Right ventricle myocardium superior (tissue), 1 donor: Measurements from ENCODE around the gene HBG2. TPM values are rescaled to one million over a fixed set of nuclear protein-coding genes. Genes with fewer than 3 reads are reported as not detected.

Experiments
- ATAC-seq: fragments of 200-7000 bp; cut with Tn5 transposase; one replicate; pipeline ENCODE4 v1.9.1; 2020; ENCODE audit warnings: mild to moderate bottlenecking; ENCODE audit not compliant: poor library complexity
- DNase-seq: peaks from one replicate; pipeline ENCODE4 v3.0.0-alpha.2; 2020
- intact Hi-C: fragments of 100-400 bp; cut with DNase I; formaldehyde crosslinking; loops from one replicate; pipeline ENCODE4 v1.11.2; 2022
- total RNA-seq: library from RNA; stranded (reverse); fragmentation: NEBNext Ultra II Directional; extraction: Animal tissue kit (Norgen Biotek cat#: 25700); gene quantifications from one replicate; pipeline ENCODE4 v1.2.1, GENCODE V29; 2021
- donor health status: DM: no; HTN: yes; CAD: no; lungs with severe emphysema.

The HBG2 gene
- total RNA-seq, 1 donor from 2014 or later = not detected

GRCh38 chr11:5203366-5203765, 51.2 kb downstream of the HBG2 start:
- intact Hi-C loops = no loop called here
- ATAC-seq (no peak), DNase-seq (no peak)

Other genes with a start within 250 kb of the HBG2 start
- not detected for gene OR52J3, start 208.3 kb downstream of the HBG2 start, total RNA-seq
- gene OR52E2, start 195.2 kb downstream of the HBG2 start, total RNA-seq = not detected
- gene OR52E1, start 185.2 kb downstream of the HBG2 start, total RNA-seq = not detected
- gene OR52A5, start 116.4 kb downstream of the HBG2 start, total RNA-seq = not detected
- not detected for gene OR52A1, start 100.0 kb downstream of the HBG2 start, total RNA-seq
- gene OR51V1, start 54.1 kb downstream of the HBG2 start, total RNA-seq = not detected
- gene HBB, start 27.7 kb downstream of the HBG2 start, total RNA-seq = 121 TPM
- not detected for gene HBD, start 20.3 kb downstream of the HBG2 start, total RNA-seq
- not detected for gene HBG1, start 4.9 kb downstream of the HBG2 start, total RNA-seq
- not detected for gene HBE1, start 15.2 kb upstream of the HBG2 start, total RNA-seq
- not detected for gene OR51B4, start 47.2 kb upstream of the HBG2 start, total RNA-seq
- gene OR51B2, start 69.5 kb upstream of the HBG2 start, total RNA-seq = not detected
- gene OR51B5, start 88.7 kb upstream of the HBG2 start, total RNA-seq = not detected
- gene OR51B6, start 96.7 kb upstream of the HBG2 start, total RNA-seq = not detected
- not detected for gene OR51M1, start 129.0 kb upstream of the HBG2 start, total RNA-seq
- gene OR51Q1, start 167.3 kb upstream of the HBG2 start, total RNA-seq = not detected
- gene OR51I1, start 186.7 kb upstream of the HBG2 start, total RNA-seq = not detected
- not detected for gene OR51I2, start 194.5 kb upstream of the HBG2 start, total RNA-seq
- not detected for gene OR52D1, start 233.9 kb upstream of the HBG2 start, total RNA-seq